ENCODE results near the gene RSRC1.

GRCh38 chr3:158312560-158313141 is 202.8 kb downstream of the RSRC1 start:
- TF ChIP-seq CTCF (IDR thresholded peaks at IDR 0.05) (no peak), EZH2 (IDR thresholded peaks at IDR 0.05) (no peak)

All from neural progenitor cell (in vitro differentiated cells).